GM23248 (cell line): ENCODE results near the gene BASP1. TPM values are rescaled to one million over a fixed set of nuclear protein-coding genes. Genes with fewer than 3 reads are reported as not detected.

Source experiments
- DNase-seq: peaks from one replicate; pipeline ENCODE4 v3.0.0-alpha.2; 2015
- H2AFZ ChIP-seq: fragments of 200-600 bp; sonication (generic); 2 replicates; pipeline ENCODE4 v1.6.1; 2016; ENCODE audit warnings: antibody characterized with exemption
- H3F3A ChIP-seq: fragments of 200-600 bp; sonication (generic); 2 replicates; pipeline ENCODE4 v1.6.1; 2016; ENCODE audit warnings: mild to moderate bottlenecking, antibody characterized with exemption, mixed run types; ENCODE audit not compliant: insufficient read depth
- H3K27ac ChIP-seq: fragments of 200-600 bp; sonication (generic); 2 replicates; pipeline ENCODE4 v1.5.1; 2016; ENCODE audit warnings: mild to moderate bottlenecking
- H3K27me3 ChIP-seq: fragments of 200-600 bp; sonication (generic); replicated peaks from 2 replicates; pipeline ENCODE4 v1.6.1; 2016; ENCODE audit warnings: mild to moderate bottlenecking; ENCODE audit not compliant: insufficient read depth
- H3K36me3 ChIP-seq: fragments of 200-600 bp; sonication (generic); 2 replicates; pipeline ENCODE4 v1.6.1; 2016; ENCODE audit warnings: low read depth, mild to moderate bottlenecking
- H3K4me1 ChIP-seq: fragments of 200-600 bp; sonication (generic); 2 replicates; pipeline ENCODE4 v1.6.1; 2016; ENCODE audit warnings: mild to moderate bottlenecking; ENCODE audit not compliant: insufficient read depth
- H3K4me2 ChIP-seq: fragments of 200-600 bp; sonication (generic); one replicate; pipeline ENCODE4 v1.6.1; 2016; ENCODE audit warnings: mild to moderate bottlenecking; ENCODE audit not compliant: unreplicated experiment
- H3K4me3 ChIP-seq: fragments of 200-600 bp; sonication (generic); 2 replicates; pipeline ENCODE4 v1.5.1; 2016; ENCODE audit warnings: mild to moderate bottlenecking
- H3K79me2 ChIP-seq: fragments of 200-600 bp; sonication (generic); 2 replicates; pipeline ENCODE4 v1.6.1; 2016; ENCODE audit warnings: mild to moderate bottlenecking; ENCODE audit not compliant: insufficient read depth
- H3K9ac ChIP-seq: fragments of 200-600 bp; sonication (generic); 2 replicates; pipeline ENCODE4 v1.6.1; 2016; ENCODE audit warnings: mild to moderate bottlenecking
- H3K9me2 ChIP-seq: fragments of 200-600 bp; sonication (generic); 2 replicates; pipeline ENCODE4 v1.6.1; 2016; ENCODE audit warnings: mixed run types, mild to moderate bottlenecking, moderate library complexity; ENCODE audit not compliant: insufficient read depth
- H3K9me3 ChIP-seq: fragments of 200-600 bp; sonication (generic); one replicate; pipeline ENCODE4 v1.6.1; 2017; ENCODE audit warnings: low read depth
- H4K20me1 ChIP-seq: fragments of 200-600 bp; sonication (generic); 2 replicates; pipeline ENCODE4 v1.6.0; 2016; ENCODE audit not compliant: insufficient read depth
- EZH2 ChIP-seq: fragments of 200-600 bp; sonication (generic); IDR thresholded peaks from 2 replicates; pipeline ENCODE4 v1.6.1; 2018; ENCODE audit warnings: antibody characterized with exemption, mild to moderate bottlenecking; ENCODE audit not compliant: insufficient read depth, poor library complexity, severe bottlenecking
- EZH2phosphoT487 ChIP-seq: fragments of 200-600 bp; sonication (generic); IDR thresholded peaks from 2 replicates; pipeline ENCODE4 v1.6.1; 2018; ENCODE audit warnings: antibody characterized with exemption, moderate library complexity, mild to moderate bottlenecking, low read depth; ENCODE audit not compliant: insufficient read depth
- WGBS, 2 experiments: methylation state at CpG; one replicate each; pipeline ENCODE4 v1.1.6; 2015 to 2017; ENCODE audit warnings: low lambda C conversion rate in 2 of 2, low coverage in 1 of 2; ENCODE audit errors: missing lambda C conversion rate in 2 of 2; 5-methylcytosine and 5-hydroxymethylcytosine counted together
- in situ Hi-C: fragments of 300-500 bp; cut with MboI; formaldehyde crosslinking; loops from 2 replicates; pipeline ENCODE4 v1.15.0; 2020
- polyA plus RNA-seq: library from polyadenylated mRNA; unstranded; fragments of >200 nt; fragmentation: Nextera tagmentation; extraction: Ambion mirVana; gene quantifications from 2 replicates; pipeline ENCODE4 v1.2.1, GENCODE V29; 2016
- total RNA-seq: library from RNA; depleted of rRNA; stranded (reverse); fragments of >200 nt; shearing (Covaris generic); gene quantifications from 2 replicates; pipeline ENCODE4 v1.2.3, GENCODE V29; 2014

BASP1 gene
- total and polyA plus RNA-seq, 2 experiments from 2014 or later, result 58.4 to 121 TPM

DNA sequence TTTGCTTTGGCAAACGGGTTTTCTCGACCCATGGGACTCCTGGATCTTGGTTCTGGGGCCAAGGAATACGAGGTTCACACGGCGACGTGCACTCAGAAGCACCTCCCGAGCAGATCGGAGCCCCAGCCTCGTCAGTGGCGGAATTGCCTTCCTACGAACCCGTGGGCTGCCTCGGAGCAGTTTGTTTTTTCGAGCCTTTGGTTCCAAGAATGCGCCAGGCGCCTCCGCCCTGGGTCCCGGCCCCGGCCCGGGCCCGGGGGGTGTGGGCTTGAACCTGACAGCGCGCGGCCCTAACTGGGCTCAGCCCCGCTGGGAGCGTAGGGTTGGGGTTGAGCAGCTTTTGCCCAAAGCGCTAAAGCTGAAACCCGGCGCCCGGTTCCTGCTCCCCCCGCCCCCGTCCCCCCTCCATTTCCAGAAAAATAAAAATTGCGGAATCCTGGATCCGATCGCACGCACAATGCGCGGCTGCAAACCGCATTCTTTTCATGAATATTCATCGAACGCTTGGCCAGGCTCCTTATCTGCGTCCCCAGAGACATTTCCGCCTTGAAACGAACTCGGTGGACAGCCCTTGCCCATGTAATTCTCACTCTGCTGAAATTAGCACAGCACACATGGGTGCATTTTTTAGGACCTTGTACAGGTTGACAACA is 1.0 kb downstream of the BASP1 start:
- H4K20me1 ChIP-seq, result no peaks in the 10 kb centered on the region
- peak overlapping the region; percentile 95 for H3K4me2 ChIP-seq
- peak overlapping the region; percentile 76 for H2AFZ ChIP-seq
- no peaks in the 10 kb centered on the region for H3K27me3 ChIP-seq
- no peaks in the 10 kb centered on the region for H3K9me2 ChIP-seq
- 0 out of 2 replicates have a peak, but pooled peaks cover 4% of the 10 kb centered on the region for H3K36me3 ChIP-seq
- peak overlapping the region; percentile 88 for H3K27ac ChIP-seq
- WGBS, 2 experiments, result 1% methylated on average over 30 to 45 of the region's 45 CpGs
- H3K4me3 ChIP-seq, result peak overlapping the region; percentile 97
- peak; percentile 93 for DNase-seq
- H3K9me3 ChIP-seq, result no peaks in the 10 kb centered on the region
- peaks cover 21% of the 10 kb centered on the region for H3F3A ChIP-seq
- peak overlapping the region; percentile 91 for H3K9ac ChIP-seq
- peaks cover 58% of the 10 kb centered on the region for H3K79me2 ChIP-seq
- no peak for TF ChIP-seq EZH2
- no peak for TF ChIP-seq EZH2phosphoT487
- in situ Hi-C loops, result loop anchor here (10.0 to 25.0 kb wide), 3 partner anchors 894 to 1066 kb away; no protein-coding TSS in a partner anchor
- H3K4me1 ChIP-seq, result peaks cover 44% of the 10 kb centered on the region

DNA sequence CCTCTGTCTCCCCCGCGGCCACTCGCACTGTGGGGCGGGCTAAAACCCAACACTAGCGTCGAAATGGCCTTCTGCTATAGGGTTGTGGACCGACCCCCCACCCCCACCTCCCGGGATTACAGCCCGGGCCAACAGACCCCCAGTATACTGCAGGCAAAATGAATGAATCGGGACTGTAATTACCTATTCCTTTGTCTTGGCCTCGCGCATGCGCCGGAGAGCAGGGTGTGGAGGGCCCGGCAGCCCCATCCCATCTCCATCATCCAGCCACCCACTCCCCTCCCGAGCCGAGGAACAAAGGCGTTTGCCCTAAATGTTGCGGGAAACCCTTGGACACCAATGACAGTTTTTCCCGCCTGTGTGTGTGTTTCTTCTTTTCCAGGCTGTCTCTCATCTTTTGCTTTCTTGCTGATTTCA is 1.6 kb downstream of the BASP1 start:
- Histone ChIP-seq H2AFZ (peak overlapping the region; percentile 76), H3K9ac (peak overlapping the region; percentile 91)

DNA sequence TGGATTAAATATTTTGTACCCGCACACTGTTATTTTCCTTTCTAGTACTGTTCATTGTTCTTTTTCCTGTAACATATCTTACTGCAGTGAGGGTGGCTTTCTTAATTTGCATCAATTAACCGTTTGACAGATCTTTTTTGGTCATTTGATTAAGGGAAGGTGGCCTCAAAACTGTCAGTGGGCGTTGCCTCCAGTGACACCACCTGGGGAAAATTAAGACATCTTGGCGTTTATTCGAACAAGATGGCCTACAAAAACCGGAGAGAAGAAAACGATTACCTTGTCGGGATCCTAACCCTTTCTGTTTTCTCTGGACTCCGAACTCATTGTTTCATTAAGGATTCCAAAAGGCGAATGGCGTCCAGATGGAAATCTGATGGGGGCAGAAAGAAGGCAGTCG is 2.0 kb downstream of the BASP1 start:
- Histone ChIP-seq H3K4me3 (peak overlapping the region; percentile 97), H3K4me2 (peak overlapping the region; percentile 95), H3K79me2 (peaks cover 67% of the 10 kb centered on the region), H3K4me1 (peaks cover 54% of the 10 kb centered on the region), H3K9me3 (no peaks in the 10 kb centered on the region), H3K9ac (peak overlapping the region; percentile 91), H4K20me1 (no peaks in the 10 kb centered on the region), H3K27me3 (no peaks in the 10 kb centered on the region), H2AFZ (peak overlapping the region; percentile 76), H3K9me2 (no peaks in the 10 kb centered on the region), H3K36me3 (0 out of 2 replicates have a peak, but pooled peaks cover 4% of the 10 kb centered on the region), H3F3A (peaks cover 31% of the 10 kb centered on the region), H3K27ac (peak overlapping the region; percentile 88)
- WGBS, 2 experiments, result 56 to 60% methylated on average over 12 of the region's 12 CpGs
- TF ChIP-seq EZH2phosphoT487 (no peak), EZH2 (no peak)
- no peak for DNase-seq
- in situ Hi-C loops, result loop anchor here (10.0 to 25.0 kb wide), 3 partner anchors 893 to 1065 kb away; no protein-coding TSS in a partner anchor

More for the DNA sequence above, 1.6 kb downstream of the BASP1 start:
- in situ Hi-C loops, result loop anchor here (10.0 to 25.0 kb wide), 3 partner anchors 893 to 1066 kb away; no protein-coding TSS in a partner anchor
- H3K4me1 ChIP-seq, result peaks cover 49% of the 10 kb centered on the region
- peak; percentile 49 for DNase-seq
- TF ChIP-seq EZH2, result no peak
- no peak for TF ChIP-seq EZH2phosphoT487
- peaks cover 26% of the 10 kb centered on the region for H3F3A ChIP-seq
- peak overlapping the region; percentile 88 for H3K27ac ChIP-seq
- 0 out of 2 replicates have a peak, but pooled peaks cover 4% of the 10 kb centered on the region for H3K36me3 ChIP-seq
- WGBS, 2 experiments, result 2% methylated on average over 19 to 20 of the region's 20 CpGs
- H4K20me1 ChIP-seq, result no peaks in the 10 kb centered on the region
- peak overlapping the region; percentile 95 for H3K4me2 ChIP-seq
- H3K79me2 ChIP-seq, result peaks cover 63% of the 10 kb centered on the region
- no peaks in the 10 kb centered on the region for H3K27me3 ChIP-seq
- H3K4me3 ChIP-seq, result peak overlapping the region; percentile 97
- H3K9me3 ChIP-seq, result no peaks in the 10 kb centered on the region
- H3K9me2 ChIP-seq, result no peaks in the 10 kb centered on the region

DNA sequence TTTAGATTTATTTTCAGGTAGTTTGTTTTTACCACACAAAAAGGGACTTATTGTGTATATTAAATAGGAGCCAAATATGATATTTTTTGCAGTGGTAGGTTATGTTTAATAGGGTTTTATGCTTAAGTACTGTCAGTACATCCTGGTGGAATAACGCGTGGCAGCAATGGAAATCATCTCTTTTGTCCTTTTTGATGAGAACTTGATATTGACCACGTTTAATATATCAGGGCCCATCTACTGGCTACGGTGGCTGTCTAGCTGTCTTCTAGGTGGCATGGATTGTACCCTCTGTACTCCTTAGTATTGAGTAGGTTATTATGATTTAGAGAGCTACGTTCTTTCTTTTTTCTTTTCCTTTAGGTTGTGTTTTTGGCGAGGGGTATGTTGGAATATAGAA is 2.6 kb downstream of the BASP1 start:
- H3K4me1 ChIP-seq, result peaks cover 59% of the 10 kb centered on the region
- H3K36me3 ChIP-seq, result 0 out of 2 replicates have a peak, but pooled peaks cover 4% of the 10 kb centered on the region
- H3K9me3 ChIP-seq, result no peaks in the 10 kb centered on the region
- H3K4me3 ChIP-seq, result peak overlapping the region; percentile 97
- no peak for DNase-seq
- no peaks in the 10 kb centered on the region for H4K20me1 ChIP-seq
- 90 to 92% methylated on average over 6 of the region's 6 CpGs for WGBS, 2 experiments
- H3F3A ChIP-seq, result peaks cover 35% of the 10 kb centered on the region
- H3K9me2 ChIP-seq, result no peaks in the 10 kb centered on the region
- in situ Hi-C loops, result loop anchor here (10.0 to 25.0 kb wide), 3 partner anchors 892 to 1065 kb away; no protein-coding TSS in a partner anchor
- no peak overlapping the region for H3K9ac ChIP-seq
- no peak overlapping the region for H3K27ac ChIP-seq
- H3K4me2 ChIP-seq, result peak overlapping the region; percentile 95
- H3K27me3 ChIP-seq, result no peaks in the 10 kb centered on the region
- TF ChIP-seq EZH2 (no peak), EZH2phosphoT487 (no peak)
- peaks cover 73% of the 10 kb centered on the region for H3K79me2 ChIP-seq
- H2AFZ ChIP-seq, result peak overlapping the region; percentile 76; the same call in 1 of the 2 replicates
